Endothelial cell of umbilical vein (primary cell): ENCODE results near the gene MT1M.
A peak's percentile ranks its signal among the peaks of the same experiment; 100 is the strongest.

Source experiments
- EZH2 ChIP-seq: IDR thresholded peaks from 2 replicates; pipeline ENCODE4 v1.6.1; 2012; ENCODE audit warnings: borderline replicate concordance, low read depth, mild to moderate bottlenecking, moderate library complexity, low read length, inconsistent platforms; ENCODE audit not compliant: severe bottlenecking
- FOS ChIP-seq: IDR thresholded peaks from 2 replicates; pipeline ENCODE4 v1.6.1; 2011; ENCODE audit warnings: mild to moderate bottlenecking, low read length, moderate library complexity, borderline replicate concordance; ENCODE audit not compliant: insufficient read depth
- GATA2 ChIP-seq: IDR thresholded peaks from 2 replicates; pipeline ENCODE4 v1.7.0; 2011; ENCODE audit warnings: low read depth, mild to moderate bottlenecking, moderate library complexity, mixed read lengths, low read length; ENCODE audit not compliant: insufficient read length, insufficient read depth
- JUN ChIP-seq: IDR thresholded peaks from 2 replicates; pipeline ENCODE4 v1.6.1; 2011; ENCODE audit warnings: borderline replicate concordance, low read depth; ENCODE audit not compliant: insufficient read length, insufficient read depth
- MYC ChIP-seq: IDR thresholded peaks from one replicate; pipeline ENCODE4 v1.6.1; 2011; ENCODE audit warnings: mild to moderate bottlenecking, low read depth, low read length
- POLR2A ChIP-seq: IDR thresholded peaks from 2 replicates; pipeline ENCODE4 v1.6.1; 2012; ENCODE audit warnings: low read depth, mild to moderate bottlenecking, control low read depth, low read length
- POLR2AphosphoS5 ChIP-seq: IDR thresholded peaks from 2 replicates; pipeline ENCODE4 v1.6.1; 2012; ENCODE audit warnings: low read depth, mild to moderate bottlenecking, control low read depth, low read length, moderate library complexity; ENCODE audit not compliant: insufficient read depth
- TF ChIP-seq, protein P1 (sequence below), 2 donors: IDR thresholded peaks; 1 replicate in 1 of 2; 2 replicates in 1 of 2; pipeline ENCODE4 v1.5.1; 2011; ENCODE audit warnings: low read length in 2 of 2, mild to moderate bottlenecking in 2 of 2, moderate library complexity in 2 of 2, control low read depth in 1 of 2, inconsistent platforms in 1 of 2, low read depth in 1 of 2; ENCODE audit not compliant: insufficient read depth in 1 of 2; ENCODE audit errors: extremely low read depth in 1 of 2

DNA sequence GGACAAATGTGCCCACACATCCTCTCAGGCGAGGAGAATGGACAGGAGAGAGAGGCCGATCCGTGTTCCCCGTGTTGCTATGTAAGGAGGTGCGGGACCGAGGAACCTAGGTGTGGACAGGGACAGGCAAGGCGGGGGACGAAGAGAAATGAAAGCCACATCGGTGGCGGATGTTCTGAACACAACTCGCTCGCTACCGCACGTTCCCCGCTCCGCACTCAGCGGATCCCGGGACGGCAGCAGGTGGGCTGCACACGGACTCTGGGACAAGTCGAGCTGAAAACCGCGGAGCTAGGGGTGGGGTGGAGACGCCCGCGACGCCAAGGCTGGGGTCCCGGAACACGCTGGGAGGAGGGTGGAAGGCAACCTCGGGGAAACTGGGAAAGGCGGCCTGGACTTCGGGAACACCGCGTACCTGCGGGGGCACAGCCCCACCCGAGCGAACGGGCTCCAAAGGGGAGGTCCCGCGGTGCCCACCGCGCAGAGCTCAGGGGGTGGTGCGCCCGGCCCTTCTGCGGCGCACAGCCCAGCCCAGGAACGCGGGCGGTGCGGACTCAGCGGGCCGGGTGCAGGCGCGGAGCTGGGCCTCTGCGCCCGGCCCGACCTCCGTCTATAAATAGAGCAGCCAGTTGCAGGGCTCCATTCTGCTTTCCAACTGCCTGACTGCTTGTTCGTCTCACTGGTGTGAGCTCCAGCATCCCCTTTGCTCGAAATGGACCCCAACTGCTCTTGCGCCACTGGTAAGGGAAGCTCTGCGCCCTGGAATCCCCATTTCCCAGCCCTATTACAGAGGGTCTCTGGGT lies 7.1 kb upstream of the MT1M start, which contains the start of gene MT1E:
- TF ChIP-seq, protein P1, sequence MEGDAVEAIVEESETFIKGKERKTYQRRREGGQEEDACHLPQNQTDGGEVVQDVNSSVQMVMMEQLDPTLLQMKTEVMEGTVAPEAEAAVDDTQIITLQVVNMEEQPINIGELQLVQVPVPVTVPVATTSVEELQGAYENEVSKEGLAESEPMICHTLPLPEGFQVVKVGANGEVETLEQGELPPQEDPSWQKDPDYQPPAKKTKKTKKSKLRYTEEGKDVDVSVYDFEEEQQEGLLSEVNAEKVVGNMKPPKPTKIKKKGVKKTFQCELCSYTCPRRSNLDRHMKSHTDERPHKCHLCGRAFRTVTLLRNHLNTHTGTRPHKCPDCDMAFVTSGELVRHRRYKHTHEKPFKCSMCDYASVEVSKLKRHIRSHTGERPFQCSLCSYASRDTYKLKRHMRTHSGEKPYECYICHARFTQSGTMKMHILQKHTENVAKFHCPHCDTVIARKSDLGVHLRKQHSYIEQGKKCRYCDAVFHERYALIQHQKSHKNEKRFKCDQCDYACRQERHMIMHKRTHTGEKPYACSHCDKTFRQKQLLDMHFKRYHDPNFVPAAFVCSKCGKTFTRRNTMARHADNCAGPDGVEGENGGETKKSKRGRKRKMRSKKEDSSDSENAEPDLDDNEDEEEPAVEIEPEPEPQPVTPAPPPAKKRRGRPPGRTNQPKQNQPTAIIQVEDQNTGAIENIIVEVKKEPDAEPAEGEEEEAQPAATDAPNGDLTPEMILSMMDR (IDR thresholded peaks at IDR 0.05; ENCODE audit: extremely low read depth in 1 of 2, insufficient read depth in 1 of 2, low read depth in 1 of 2, low read length in 2 of 2): no peak
- TF ChIP-seq EZH2: no peak
- peak; percentile 99 for TF ChIP-seq POLR2A
- no peak for TF ChIP-seq JUN
- no peak for TF ChIP-seq MYC
- peak; percentile 100 for TF ChIP-seq POLR2AphosphoS5
- no peak for TF ChIP-seq FOS
- no peak for TF ChIP-seq GATA2
